Measurements from ENCODE around the gene ESAM. TPM values are rescaled to one million over a fixed set of nuclear protein-coding genes. Genes with fewer than 3 reads are reported as not detected.

Gene ESAM
- polyA plus RNA-seq, 1 donor from 2014 or later = 0.77 TPM

- Histone ChIP-seq H3K4me2 (ENCODE audit: low read length) (no peak overlapping the region), H4K20me1 (ENCODE audit: insufficient read depth) (no peaks in the 10 kb centered on the region), H3K9ac (ENCODE audit: low read length) (no peak overlapping the region), H3K27me3 (ENCODE audit: insufficient read depth, low read depth, low read length) (no peaks in the 10 kb centered on the region), H3K4me3 (ENCODE audit: low read length) (no peak overlapping the region), H3K79me2 (replicated peaks; ENCODE audit: insufficient read depth, low read length) (no peaks in the 10 kb centered on the region), H3K9me3 (ENCODE audit: low read length) (no peaks in the 10 kb centered on the region), H3K27ac (ENCODE audit: low read length) (no peak overlapping the region), H3K36me3 (ENCODE audit: insufficient read depth, low read length) (no peaks in the 10 kb centered on the region), H3F3A (ENCODE audit: insufficient read depth, low read length, poor library complexity, severe bottlenecking) (no peaks in the 10 kb centered on the region), H2AFZ (ENCODE audit: low read depth, low read length) (no peak overlapping the region), H3K9me2 (ENCODE audit: insufficient read depth, low read length) (no peaks in the 10 kb centered on the region)
- TF ChIP-seq SMC3 (conservative IDR thresholded peaks at IDR 0.05; ENCODE audit: poor library complexity) = no peak
- no peak for TF ChIP-seq REST (IDR thresholded peaks at IDR 0.05; ENCODE audit: borderline replicate concordance)
- TF ChIP-seq POLR2AphosphoS5 (IDR thresholded peaks at IDR 0.05) = no peak
- TF ChIP-seq MXI1 (conservative IDR thresholded peaks at IDR 0.05; ENCODE audit: poor library complexity, severe bottlenecking) = no peak
- no peak for TF ChIP-seq CTCF (IDR thresholded peaks at IDR 0.05; ENCODE audit: poor library complexity, severe bottlenecking)
- TF ChIP-seq TAF1 (IDR thresholded peaks at IDR 0.05; ENCODE audit: low read depth) = no peak
- no peak for TF ChIP-seq EP300 (conservative IDR thresholded peaks at IDR 0.05; ENCODE audit: poor library complexity, severe bottlenecking)
- no peak for TF ChIP-seq EZH2 (IDR thresholded peaks at IDR 0.05; ENCODE audit: borderline replicate concordance, insufficient read depth, low read length, poor library complexity, severe bottlenecking)
- no peak for TF ChIP-seq RAD21 (conservative IDR thresholded peaks at IDR 0.05)
Observed at GRCh38 chr11:124729571-124729970, 32.5 kb downstream of the ESAM start.

GRCh38 chr11:124728134-124728533 lies 34.0 kb downstream of the ESAM start:
- H4K20me1 ChIP-seq (ENCODE audit: insufficient read depth) = no peaks in the 10 kb centered on the region
- no peaks in the 10 kb centered on the region for H3K79me2 ChIP-seq (replicated peaks; ENCODE audit: insufficient read depth, low read length)
- no peaks in the 10 kb centered on the region for H3F3A ChIP-seq (ENCODE audit: insufficient read depth, low read length, poor library complexity, severe bottlenecking)
- no peak for TF ChIP-seq RAD21 (conservative IDR thresholded peaks at IDR 0.05)
- no peak for TF ChIP-seq CTCF (IDR thresholded peaks at IDR 0.05; ENCODE audit: poor library complexity, severe bottlenecking)
- no peak for TF ChIP-seq EP300 (conservative IDR thresholded peaks at IDR 0.05; ENCODE audit: poor library complexity, severe bottlenecking)
- no peak for TF ChIP-seq EZH2 (IDR thresholded peaks at IDR 0.05; ENCODE audit: borderline replicate concordance, insufficient read depth, low read length, poor library complexity, severe bottlenecking)
- TF ChIP-seq SMC3 (conservative IDR thresholded peaks at IDR 0.05; ENCODE audit: poor library complexity) = no peak
- no peak for TF ChIP-seq POLR2AphosphoS5 (IDR thresholded peaks at IDR 0.05)
- no peak for TF ChIP-seq REST (IDR thresholded peaks at IDR 0.05; ENCODE audit: borderline replicate concordance)
- no peak for TF ChIP-seq TAF1 (IDR thresholded peaks at IDR 0.05; ENCODE audit: low read depth)
- TF ChIP-seq MXI1 (conservative IDR thresholded peaks at IDR 0.05; ENCODE audit: poor library complexity, severe bottlenecking) = no peak
- no peak overlapping the region for H3K4me2 ChIP-seq (ENCODE audit: low read length)
- no peak overlapping the region for H3K27ac ChIP-seq (ENCODE audit: low read length)
- no peaks in the 10 kb centered on the region for H3K36me3 ChIP-seq (ENCODE audit: insufficient read depth, low read length)
- H2AFZ ChIP-seq (ENCODE audit: low read depth, low read length) = no peak overlapping the region
- H3K9me2 ChIP-seq (ENCODE audit: insufficient read depth, low read length) = no peaks in the 10 kb centered on the region
- no peak overlapping the region for H3K9ac ChIP-seq (ENCODE audit: low read length)
- no peaks in the 10 kb centered on the region for H3K27me3 ChIP-seq (ENCODE audit: insufficient read depth, low read depth, low read length)
- no peak overlapping the region for H3K4me3 ChIP-seq (ENCODE audit: low read length)
- no peaks in the 10 kb centered on the region for H3K9me3 ChIP-seq (ENCODE audit: low read length)
